Tongue (tissue), 2 donors: ENCODE data around the gene PPP1R3G. TPM values are rescaled to one million over a fixed set of nuclear protein-coding genes. Genes with fewer than 3 reads are reported as not detected.
"Not testable (repeated sequence)": the region's sequence is repeated elsewhere in the genome, so short reads cannot be mapped to it uniquely, and the experiment has no call there.

Source experiments
- DNase-seq: peaks from one replicate; pipeline ENCODE4 v3.0.0-alpha.2; 2015
- total RNA-seq: library from RNA; depleted of rRNA; stranded (reverse); fragments of >200 nt; gene quantifications from one replicate; pipeline ENCODE4 v1.2.3, GENCODE V29; 2014

Gene PPP1R3G
- 4.4 TPM for total RNA-seq

DNA sequence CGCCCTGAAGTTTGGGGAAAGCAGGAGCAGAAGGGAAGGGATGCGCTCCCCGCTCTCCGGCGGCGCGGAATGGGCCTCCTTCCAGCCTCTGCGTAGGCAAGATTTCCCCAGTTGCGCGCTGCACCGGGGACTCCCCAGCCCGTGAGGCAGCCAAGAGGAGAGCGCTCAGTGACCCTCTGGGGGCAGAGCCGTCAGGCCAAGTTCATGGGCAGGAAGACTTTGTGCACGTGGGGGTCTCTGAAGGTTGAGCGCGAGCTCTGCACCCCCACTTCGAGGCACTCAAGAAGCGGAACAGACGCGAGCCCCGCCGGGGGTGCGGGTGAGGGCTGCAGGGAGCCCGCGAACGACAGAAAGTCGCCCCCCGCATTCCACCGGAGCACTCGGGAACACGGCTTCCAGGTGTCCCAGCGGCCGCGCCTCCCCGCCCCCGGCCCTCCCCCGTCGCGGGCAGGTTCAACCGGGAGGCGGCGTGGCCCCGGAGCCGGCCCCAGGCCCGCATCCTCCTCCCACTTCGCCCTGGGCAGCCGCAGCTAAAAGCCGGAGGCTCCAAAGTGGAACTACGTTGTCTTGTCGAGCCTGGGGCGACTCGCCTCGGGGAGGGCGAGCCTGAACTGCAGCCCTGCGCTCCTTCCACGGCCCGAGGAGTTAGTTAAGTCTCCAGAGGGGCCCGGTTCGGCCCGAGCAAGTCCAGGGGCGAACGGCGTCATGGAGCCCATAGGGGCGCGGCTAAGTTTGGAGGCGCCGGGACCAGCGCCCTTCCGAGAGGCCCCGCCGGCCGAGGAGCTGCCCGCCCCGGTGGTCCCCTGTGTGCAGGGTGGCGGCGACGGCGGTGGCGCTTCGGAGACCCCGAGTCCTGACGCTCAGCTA lies at the start of gene PPP1R3G:
Gene PPP1R3G, plus strand, starts transcription at position 561 of the 867 bp plus-strand sequence. Its CDS starts 145 bp downstream, at position 706.
- peak; percentile 63 for DNase-seq

DNA sequence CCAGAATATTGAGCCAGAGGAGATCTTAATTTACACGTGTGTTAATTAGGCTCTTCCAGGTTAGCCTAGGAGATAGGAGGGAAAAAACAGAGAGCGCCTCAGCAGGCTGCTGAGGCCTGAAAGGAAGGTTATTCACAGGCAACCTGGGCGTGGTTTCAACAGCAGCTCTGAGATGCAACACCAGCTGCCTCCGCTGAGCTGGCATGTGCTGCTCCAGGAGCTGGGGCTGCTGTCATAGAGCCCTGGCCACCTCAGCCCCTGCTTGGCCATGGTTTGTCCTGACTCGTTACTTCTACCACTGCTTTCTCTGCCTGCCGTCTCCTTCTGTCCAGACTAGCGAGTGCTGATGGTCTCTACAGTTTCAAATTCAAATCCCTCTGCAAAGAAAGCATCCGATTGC lies 48.9 kb upstream of the PPP1R3G start:
- peak; percentile 84 for DNase-seq

DNA sequence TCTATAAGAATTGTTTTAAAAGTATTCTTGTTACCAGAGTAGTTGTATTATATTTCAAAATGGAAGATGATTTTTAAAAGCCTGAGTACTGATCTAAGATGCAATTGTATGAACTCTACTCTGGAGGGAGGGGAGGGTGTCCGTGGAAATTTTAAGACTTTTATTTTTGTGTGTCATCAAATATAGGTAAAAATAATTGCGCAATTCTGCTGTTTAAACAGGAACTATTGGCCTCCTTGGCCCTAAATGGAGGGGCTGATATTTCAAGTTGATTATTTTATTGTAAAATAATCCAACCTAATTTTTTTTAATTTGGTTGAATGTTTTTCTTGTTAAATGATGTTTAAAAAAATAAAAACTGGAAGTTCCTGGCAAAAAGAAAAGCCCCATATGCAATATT lies 43.2 kb upstream of the PPP1R3G start:
- DNase-seq, result no peak

DNA sequence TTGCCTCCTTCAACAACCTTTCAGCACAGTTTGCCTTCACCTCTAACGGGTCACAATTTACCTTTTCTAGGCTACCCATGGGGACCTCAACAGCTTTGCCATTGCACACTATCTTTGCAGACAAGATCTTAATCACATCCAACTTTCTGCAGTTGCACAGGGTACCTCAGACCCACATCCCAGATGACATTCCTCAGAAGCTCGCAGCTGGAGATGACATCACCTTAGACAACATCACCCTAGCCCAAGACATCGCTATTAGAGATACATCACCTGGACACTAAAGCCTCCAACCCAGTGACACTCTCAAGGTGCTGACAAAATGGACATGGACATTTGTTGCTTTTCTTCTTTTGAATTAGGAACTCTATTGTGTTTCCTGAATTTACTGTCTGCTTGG lies 42.7 kb upstream of the PPP1R3G start:
- DNase-seq, result no peak

DNA sequence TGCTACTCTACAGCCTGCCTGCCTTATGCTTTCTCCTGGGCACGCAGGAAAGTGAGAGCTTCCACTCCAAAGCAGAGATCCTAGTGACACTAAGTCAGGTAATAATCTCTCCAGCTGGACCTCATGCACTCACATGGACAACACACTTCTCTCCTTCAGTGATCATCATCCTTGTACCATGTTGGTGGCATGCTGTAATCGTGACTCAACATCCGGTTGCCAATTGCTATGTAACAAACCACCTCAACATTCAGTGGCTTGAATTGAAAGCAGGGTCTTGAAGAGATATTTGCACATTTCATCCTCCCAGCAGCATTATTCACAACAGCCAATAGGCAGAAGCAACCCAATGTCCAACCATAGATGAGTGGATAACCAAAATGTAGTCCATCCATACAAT lies 40.3 kb upstream of the PPP1R3G start:
- DNase-seq, result no peak

DNA sequence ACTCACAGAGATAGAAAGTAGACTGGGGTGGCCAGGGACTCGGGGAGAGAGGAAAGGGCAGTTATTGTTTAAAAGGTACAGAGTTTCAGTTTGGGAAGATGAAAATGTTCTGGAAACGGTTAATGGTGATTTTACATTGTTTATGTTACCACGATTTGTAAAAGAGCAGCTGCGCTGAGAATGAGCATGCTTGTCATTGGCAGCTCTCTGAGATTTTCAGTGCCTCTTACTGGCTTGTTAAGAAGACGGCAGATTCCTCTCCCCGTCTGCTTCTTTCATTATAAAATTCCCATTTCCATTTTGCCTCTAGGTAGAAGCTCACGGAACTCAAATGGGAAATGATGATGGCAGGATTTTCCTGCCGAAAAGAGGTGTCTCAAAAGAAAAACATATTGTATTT lies 39.7 kb upstream of the PPP1R3G start:
- peak; percentile 77 for DNase-seq

DNA sequence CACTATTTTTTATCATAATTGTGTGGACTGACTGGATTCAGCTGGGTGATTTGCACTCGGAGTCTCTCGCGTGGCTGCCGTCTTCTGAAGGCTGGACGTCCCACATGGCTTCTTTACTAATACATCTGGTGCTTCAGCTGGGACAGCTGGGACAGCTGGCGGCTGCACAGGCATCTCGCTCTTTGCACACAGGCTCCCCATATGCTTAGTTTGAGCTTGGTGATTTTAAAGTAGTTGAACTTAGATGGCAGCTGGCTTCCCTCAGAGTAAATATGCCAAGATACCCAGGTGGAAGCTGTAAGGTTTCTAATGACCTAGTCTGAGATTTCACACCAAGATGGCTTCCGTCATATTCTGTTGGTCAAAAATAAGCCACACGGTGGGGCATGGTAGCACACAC lies 38.7 kb upstream of the PPP1R3G start:
- peak; percentile 92 for DNase-seq

DNA sequence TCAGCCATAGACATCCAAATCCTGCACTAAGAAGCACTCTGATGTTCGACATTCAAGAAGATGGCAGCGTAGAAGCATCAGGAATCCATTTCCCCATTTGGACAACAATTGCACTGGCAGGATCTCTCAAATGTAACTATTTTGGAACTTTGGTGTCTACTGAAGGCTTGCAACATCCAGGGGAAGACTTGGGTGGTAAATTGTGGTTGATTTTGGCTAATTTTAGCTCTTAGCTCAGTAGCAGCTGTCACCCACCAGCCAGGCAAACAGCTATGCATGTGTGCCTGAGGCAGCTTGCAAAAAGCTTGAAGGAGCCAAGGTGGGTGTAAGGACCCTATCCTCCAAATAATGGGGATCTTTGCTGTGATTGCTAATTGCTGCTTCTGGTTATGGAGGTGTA lies 35.1 kb upstream of the PPP1R3G start:
- DNase-seq, result no peak

DNA sequence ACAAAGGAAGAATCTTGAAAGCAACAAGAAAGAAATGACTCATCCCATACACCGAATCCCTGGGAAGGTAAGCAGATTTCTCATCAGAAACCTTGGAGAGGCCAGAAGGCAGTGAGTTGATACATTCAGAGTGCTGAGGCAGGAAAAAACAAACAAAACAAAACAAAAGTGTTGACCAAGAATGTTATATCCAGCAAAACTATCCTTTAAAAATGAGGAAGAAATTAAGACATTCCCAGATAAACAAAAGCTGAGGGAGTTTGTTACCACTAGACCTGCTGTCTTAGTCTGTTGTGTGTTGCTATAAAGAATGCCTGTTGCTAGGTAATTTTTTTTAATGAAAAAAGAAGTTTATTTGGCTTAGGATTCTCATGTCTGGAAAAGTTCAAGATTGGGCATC lies 33.7 kb upstream of the PPP1R3G start:
- no peak for DNase-seq

DNA sequence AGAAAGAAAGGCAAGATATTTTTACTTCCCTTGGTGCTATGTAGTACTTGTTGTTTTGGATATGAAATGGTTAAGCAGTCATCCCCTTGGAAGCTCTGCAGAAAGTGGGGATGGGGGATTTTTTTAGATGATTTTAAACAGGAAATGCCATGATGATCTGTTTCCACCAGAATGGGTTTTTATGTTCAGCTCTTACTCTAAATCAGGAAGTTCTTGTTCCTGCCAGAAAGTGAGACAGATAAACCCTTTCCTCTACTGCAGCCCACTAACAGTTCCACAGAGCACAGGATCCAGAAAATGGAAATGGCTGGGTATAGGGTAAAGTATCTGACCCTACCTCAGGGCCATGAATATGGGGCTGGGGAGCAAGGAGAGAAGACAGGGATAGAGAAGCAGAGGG lies 32.1 kb upstream of the PPP1R3G start:
- peak; percentile 16 for DNase-seq

DNA sequence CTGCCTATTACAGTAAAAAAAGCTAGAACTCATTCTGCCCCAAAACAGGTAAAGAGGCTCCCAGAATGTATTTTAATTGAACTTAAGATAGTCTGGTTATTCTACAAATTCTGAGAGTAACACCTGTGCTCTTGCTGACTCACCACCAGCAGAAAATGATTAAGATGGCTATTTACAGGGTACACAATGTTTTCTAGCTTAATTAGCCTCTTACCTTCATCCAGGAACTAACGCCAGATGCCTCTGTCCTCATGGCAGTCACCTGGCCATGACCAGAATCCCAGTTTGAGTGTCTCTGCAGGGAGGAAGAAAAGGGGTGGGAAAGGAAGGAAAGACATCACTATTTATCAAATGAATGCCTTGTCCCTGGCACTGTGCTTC lies 31.3 kb upstream of the PPP1R3G start:
- no peak for DNase-seq

DNA sequence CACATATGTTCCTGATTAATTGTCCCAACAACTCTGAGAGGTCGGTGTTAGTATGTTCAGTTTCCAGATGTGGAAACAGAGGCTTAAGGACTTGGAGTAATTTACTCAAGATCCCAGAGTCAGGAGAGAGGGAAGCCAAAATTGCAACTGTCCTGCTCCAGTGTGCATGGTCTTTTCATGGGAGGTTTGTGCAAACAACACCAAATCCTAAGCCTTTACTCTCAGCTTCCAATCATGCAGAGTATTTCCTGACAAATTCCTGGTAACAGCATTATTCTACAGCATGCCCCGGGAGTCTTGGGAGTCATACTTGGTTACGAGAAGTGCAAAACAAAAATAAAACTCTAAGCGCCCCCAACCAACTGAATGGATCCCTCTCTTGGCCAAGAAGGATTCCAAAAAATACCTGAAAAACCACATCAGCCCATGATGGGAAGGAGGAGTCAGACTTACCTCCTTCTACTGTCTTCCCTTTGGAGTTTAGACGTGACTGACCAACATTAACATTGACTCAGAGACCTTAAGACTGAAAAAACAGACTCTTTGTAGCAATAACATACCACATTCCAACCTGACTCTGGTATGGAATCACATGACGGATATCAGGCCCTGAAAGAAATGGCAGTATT lies 30.8 kb upstream of the PPP1R3G start:
- DNase-seq, result peak; percentile 65

DNA sequence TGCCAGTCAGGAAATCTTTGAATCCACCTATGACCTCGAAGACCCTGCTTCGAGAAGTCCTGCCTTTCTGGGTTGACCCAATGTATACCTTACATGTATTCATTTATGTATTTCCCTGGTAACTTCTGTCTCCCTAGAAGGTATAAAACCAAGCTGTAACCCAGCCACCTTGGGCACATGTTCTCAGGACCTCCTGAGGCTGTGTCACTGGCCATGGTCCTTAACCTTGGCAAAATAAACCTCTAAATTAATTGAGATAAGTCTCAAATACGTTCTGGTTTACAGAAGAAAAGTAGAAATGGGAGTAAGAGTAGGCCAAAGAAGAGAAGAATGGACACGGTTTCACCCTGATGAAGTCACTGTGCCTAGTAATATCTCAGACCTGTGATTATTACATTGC lies 30.0 kb upstream of the PPP1R3G start:
- no peak for DNase-seq

DNA sequence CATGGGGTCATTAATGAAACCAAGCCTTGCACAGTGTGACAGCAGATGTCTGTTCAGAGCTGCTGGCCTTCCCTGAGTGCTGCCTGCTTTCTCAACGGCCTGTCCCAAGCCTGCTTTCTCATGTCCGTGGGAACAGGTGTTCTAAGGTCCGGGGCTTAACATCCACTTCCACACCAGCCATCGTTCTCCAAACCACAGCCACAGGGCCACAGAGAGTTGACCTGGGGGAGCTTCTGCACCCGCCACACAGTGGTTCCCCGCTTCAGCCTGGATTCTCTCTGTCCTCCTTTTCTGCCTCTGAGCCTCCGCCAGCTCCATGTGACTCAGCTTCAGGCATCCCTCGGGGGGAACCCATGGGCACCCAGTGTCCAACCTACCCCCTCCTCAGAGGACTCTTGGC lies 26.9 kb upstream of the PPP1R3G start:
- no peak for DNase-seq

DNA sequence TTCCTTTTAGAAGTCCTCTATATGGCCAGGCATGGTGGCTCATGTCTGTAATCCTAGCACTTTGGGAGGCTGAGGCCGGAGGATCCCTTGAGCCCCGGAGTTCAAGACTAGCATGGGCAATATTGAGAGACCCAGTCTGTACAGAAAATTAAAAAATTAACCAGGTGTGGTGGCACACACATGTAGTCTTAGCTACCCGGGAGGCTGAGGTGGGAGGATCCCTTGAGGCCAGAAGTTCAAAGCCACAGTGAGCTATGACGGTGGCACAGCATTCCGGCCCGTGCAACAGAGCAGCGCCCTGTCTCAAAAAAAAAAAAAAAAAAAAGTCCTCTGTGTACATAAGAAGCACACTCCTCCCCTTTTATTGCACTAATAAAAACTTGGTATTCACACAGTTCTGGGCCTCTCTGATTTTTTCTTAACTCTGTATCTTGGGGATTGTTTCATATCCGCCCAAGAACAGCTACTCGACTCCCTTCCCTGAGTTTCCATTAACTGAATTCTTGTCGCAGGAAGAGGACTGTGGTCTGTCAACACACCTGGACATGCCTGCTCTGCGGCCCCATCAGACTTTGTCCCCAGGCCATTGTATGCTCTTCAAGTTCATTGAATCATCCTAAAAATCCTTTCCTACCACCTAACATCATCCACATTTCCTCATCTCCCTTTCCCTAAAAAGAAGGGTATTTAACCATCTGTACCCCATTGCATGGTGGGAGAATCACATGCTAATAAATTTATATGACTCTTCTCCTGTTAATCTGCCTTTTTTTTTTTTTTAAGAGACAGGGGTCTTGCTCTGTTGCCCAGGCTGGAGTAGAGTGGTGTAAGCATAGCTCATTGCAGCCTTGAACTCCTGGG lies 25.9 kb upstream of the PPP1R3G start:
- no peak for DNase-seq

DNA sequence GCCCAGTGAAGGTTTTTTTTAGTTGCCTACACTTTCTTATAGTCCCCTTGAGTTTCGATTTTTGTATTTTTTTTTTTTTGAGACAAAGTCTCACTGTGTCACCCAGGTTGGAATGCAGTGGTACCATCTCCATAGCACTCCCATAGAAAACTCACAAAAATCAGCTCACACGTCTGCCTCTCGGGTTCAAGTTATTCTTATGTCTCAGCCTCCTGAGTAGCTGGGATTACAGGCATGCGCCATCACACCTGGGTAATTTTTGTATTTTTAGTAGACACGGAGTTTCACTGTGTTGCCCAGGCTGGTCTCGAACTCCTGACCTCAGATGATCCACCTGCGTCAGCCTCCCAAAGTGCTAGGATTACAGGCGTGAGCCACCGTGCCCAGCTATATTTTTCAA lies 24.7 kb upstream of the PPP1R3G start:
- not testable (repeated sequence) for DNase-seq

DNA sequence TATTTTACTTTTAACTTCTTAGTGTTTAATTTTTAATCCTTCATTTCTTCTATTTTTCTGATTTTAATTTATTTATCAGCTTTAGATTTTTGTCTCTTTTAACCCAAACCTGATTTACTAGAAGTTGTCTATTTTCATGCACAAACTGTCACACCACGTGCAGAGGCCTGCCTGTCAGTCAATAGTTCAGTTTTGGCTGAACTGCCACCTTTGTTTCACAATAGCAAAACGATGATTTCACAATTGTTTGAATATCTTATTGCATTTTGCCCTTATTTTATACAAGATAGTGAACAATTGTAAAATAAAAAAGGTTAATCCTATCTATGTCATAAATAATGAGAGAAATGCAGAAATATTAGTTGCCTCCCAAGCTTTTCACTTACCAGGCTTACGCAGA lies 24.0 kb upstream of the PPP1R3G start:
- DNase-seq, result no peak

DNA sequence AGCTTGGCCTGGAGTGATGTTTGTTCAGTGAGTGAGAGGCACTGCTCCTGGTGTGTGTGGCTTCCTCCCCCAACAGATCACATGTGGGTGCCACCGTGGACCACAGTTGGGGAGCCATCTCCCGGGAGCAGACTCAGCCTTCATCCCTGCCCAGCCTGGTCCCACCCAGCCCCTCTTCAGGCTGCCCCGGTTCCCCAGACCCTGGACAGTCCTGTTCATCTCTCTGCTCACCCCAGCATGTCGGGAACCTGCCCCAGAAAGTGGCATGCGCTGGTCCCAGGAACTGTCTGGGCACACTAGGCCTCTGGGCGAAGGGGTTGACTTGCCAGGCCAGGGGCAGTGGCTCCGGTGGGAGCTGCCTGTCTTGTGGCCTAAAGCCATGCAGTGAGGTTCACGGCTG lies 21.5 kb upstream of the PPP1R3G start:
- DNase-seq, result no peak

DNA sequence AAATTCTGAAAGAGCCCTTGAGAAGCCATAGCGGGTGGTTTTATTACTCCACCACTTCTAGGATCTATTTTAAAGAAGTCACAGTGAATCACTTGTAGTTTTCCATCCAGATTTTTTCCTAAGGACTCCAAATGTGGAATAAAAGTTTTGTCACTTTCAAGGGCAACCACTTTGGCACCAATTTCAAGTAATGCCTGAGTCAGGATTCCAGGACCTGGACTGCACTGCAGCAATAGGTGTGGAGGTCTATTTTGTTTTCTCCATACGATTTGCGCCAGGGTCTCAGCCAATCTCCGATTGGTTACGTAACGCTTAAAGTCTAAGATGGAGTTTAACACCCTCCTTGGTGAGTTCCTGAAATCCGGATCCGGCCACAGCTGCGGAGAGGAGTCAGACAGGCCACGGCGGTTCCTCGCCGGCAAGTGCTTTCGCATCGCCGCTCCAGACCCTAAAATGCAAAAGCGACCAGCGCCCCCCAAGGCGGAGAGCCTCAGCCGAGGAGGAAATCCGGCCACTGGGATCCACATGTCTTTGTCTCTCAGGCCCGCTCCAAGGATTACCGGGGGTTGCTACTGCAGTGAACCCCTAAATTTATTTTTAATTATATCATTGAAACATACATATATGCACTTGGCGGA lies 18.6 kb upstream of the PPP1R3G start:
- no peak for DNase-seq

DNA sequence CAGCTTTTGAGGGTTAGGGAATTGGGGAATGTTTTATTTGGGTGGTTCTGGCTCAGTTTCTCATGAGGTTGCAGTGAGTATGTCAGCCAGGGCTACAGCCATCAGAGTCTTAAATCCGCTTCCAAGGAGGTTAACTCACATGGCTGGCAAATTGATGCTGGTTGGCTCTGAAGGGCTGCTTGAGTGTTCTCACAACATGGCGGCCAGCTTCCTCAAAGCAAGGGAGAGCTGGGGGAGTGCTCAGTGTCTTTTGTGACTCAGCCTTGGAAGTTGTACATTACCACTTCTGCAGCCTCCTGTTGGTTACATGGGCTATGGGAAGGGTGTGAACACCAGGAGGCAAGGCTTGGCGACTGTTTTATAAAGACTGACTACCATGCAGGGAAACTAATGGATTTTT lies 17.8 kb upstream of the PPP1R3G start:
- DNase-seq, result no peak

DNA sequence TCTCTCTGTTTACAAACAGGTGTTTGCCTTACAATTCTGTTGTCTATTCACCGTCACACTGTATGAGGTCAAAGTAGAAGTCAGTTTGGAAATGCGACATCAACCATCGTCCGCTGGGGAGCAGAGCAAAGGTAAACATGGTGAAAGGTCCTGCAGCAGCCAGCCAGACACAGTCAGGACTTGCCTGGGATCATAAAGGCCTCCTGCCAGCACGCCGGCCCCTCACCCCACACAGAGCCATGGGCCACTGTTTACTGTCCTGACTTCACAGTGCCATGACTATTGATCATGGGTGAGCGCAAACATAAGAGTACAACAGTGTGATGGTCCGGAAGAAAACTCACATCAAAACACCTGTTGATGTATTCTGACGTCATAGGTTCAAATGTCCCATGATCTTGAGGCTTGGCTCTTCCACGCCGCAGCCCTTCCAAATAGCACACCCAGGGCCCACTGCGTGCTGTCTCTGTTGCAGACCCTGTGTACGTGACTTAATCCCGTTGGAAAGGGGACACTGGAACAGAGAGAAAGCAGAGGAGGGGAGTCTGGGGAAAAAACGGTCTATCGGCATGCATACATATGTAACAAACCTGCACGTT lies 16.9 kb upstream of the PPP1R3G start:
- DNase-seq, result no peak

DNA sequence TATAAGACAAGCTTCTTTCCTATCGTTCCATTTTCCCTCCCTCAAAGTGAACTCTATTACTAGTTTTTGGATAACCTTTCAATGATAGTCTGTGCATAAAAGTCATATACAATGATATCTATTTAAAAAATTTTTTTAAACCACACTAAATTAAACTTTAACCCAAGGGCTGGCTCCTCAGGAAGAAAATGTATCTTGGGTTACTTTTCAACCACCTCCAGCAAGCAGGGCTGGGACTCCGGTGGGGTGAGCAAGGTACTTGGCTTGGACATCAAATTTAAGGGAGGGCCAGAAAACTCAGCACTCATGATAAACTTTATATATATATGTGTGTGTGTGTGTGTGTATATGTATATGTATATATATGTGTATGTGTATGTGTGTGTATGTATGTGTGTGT lies 13.9 kb upstream of the PPP1R3G start:
- no peak for DNase-seq
